Measurements from ENCODE around the gene TBC1D23. TPM values are rescaled to one million over a fixed set of nuclear protein-coding genes. Genes with fewer than 3 reads are reported as not detected.
"Not testable (repeated sequence)": the region's sequence is repeated elsewhere in the genome, so short reads cannot be mapped to it uniquely, and the experiment has no call there.

TBC1D23 gene
- total and polyA plus RNA-seq, 8 donors, result 7.0 to 79.5 (median 17.3) TPM

DNA sequence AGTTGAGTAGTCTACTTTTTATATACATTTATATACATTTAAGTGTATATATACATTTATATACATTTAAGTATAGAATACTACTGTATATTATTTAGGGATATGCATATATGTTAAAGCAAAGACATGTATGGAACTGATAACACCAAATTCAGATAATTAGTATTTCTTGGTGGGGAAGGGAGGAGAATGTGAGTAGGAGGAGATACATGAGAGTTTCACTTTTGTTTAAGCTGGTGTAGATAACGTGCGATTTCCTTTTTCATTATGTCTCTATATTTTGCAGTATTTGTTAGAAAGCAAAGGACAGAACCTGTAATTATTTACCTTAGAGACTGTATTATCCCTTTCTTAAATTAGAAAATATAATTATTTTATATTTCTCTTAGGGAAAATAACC is 57.1 kb downstream of the TBC1D23 start:
- TF ChIP-seq EP300 (IDR thresholded peaks at IDR 0.05) (no peak), CTCF (IDR thresholded peaks at IDR 0.05) (no peak), POLR2AphosphoS5 (IDR thresholded peaks at IDR 0.05) (no peak), POLR2A (IDR thresholded peaks at IDR 0.05) (no peak)
- Histone ChIP-seq H3K27me3 (no peaks in the 10 kb centered on the region), H3K27ac (no peak overlapping the region), H3K4me3 (no peak overlapping the region), H3K9me3 (no peaks in the 10 kb centered on the region), H3K4me1 (peaks cover 0 to 12% (median 2%) of the 10 kb centered on the region in 4 donors), H3K36me3 (peaks cover 9 to 59% (median 56%) of the 10 kb centered on the region in 4 donors)
- 67 to 79% (median 75%) methylated on average over 2 of the region's 2 CpGs for WGBS, 5 donors
- intact Hi-C loops (cut with DNase I; ENCODE audit: low total_unique reads), result no loop called here
- no peak for DNase-seq

GRCh38 chr3:100319951-100320350 is 59.2 kb downstream of the TBC1D23 start:
- no peak overlapping the region for H3K27ac ChIP-seq
- peaks cover 0 to 12% (median 2%) of the 10 kb centered on the region in 4 donors for H3K4me1 ChIP-seq
- intact Hi-C loops (cut with DNase I; ENCODE audit: low total_unique reads), result no loop called here
- no peak for TF ChIP-seq POLR2AphosphoS5 (IDR thresholded peaks at IDR 0.05)
- no peak for TF ChIP-seq POLR2A (IDR thresholded peaks at IDR 0.05)
- TF ChIP-seq CTCF (IDR thresholded peaks at IDR 0.05), result no peak
- no peak for TF ChIP-seq EP300 (IDR thresholded peaks at IDR 0.05)
- H3K27me3 ChIP-seq, result no peaks in the 10 kb centered on the region
- 87 to 98% (median 93%) methylated on average over 2 of the region's 2 CpGs for WGBS, 5 donors
- no peak overlapping the region for H3K4me3 ChIP-seq
- DNase-seq, result no peak
- peaks cover 9 to 67% (median 52%) of the 10 kb centered on the region in 4 donors for H3K36me3 ChIP-seq
- H3K9me3 ChIP-seq, result no peaks in the 10 kb centered on the region

DNA sequence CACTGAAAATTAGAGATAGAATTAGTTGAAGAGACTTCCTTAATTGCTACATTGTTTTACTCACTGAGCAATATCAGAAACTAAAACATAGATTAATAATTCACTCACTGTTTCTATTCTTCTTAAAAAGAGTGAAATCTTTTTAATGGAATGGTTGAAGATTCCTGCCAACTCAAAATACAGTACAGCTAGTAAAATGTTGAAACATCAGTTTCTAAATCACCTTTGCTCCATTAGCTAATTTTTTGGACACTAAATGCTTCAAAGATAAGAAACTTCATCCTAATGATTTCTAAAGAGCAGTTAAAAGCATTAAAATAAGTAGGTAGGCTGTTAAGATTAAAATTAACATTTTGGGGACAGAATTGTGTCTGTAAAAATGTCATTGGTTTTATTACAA is 63.3 kb downstream of the TBC1D23 start:
- Histone ChIP-seq H3K27me3 (no peaks in the 10 kb centered on the region), H3K9me3 (no peaks in the 10 kb centered on the region), H3K36me3 (peaks cover 9 to 54% (median 46%) of the 10 kb centered on the region in 4 donors), H3K27ac (no peak overlapping the region), H3K4me3 (no peak overlapping the region), H3K4me1 (no peaks in the 10 kb centered on the region)
- intact Hi-C loops (cut with DNase I; ENCODE audit: low total_unique reads), result no loop called here
- DNase-seq, result no peak
- no peak for TF ChIP-seq POLR2A (IDR thresholded peaks at IDR 0.05)
- no peak for TF ChIP-seq CTCF (IDR thresholded peaks at IDR 0.05)
- no peak for TF ChIP-seq EP300 (IDR thresholded peaks at IDR 0.05)

DNA sequence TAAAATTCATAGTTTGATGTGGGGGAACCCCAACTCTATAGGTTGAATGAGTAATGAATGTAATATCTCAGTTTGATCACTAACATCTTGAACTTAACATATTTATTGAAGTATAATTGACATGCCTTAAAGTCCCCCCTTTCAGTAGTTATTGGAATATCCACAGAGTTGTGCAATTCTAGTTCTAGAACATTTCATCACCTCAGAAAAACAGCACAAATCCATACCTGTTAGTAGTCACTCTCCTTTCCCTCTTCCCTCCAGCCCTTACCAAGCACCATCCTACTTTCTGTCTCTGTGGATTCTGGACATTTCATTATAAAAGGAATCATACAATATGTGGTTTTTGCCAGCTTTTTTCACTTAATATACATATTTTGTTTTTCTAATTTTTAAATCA is 65.0 kb downstream of the TBC1D23 start:
- H3K36me3 ChIP-seq, result peaks cover 0 to 38% (median 30%) of the 10 kb centered on the region in 4 donors

DNA sequence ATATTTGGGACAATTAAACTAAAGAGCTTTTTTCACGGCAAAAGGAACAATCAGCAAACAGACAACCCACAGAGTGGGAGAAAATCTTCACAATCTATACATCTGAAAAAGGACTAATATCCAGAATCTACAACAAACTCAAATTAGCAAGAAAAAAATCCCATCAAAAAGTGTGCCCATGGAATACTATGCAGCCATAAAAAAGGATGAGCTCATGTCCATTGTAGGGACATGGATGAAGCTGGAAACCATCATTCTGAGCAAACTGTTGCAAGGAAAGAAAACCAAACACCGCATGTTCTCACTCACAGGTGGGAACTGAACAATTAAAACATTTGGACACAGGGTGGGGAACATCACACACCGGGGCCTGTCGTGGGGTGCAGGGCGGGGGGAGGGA is 66.6 kb downstream of the TBC1D23 start:
- H3K4me1 ChIP-seq; H3K27ac ChIP-seq; intact Hi-C loops (cut with DNase I; ENCODE audit: low total_unique reads); DNase-seq; H3K27me3 ChIP-seq; H3K9me3 ChIP-seq; H3K4me3 ChIP-seq: not testable (repeated sequence)
- peaks cover 0 to 25% (median 17%) of the 10 kb centered on the region in 4 donors for H3K36me3 ChIP-seq
- 97 to 98% (median 97%) methylated on average over 5 of the region's 5 CpGs for WGBS, 5 donors

More for the DNA sequence above, 65.0 kb downstream of the TBC1D23 start:
- DNase-seq, result no peak
- intact Hi-C loops (cut with DNase I; ENCODE audit: low total_unique reads), result no loop called here
- Histone ChIP-seq H3K27ac (no peak overlapping the region), H3K9me3 (no peaks in the 10 kb centered on the region), H3K27me3 (no peaks in the 10 kb centered on the region), H3K4me1 (no peaks in the 10 kb centered on the region), H3K4me3 (no peak overlapping the region)
- TF ChIP-seq EP300 (IDR thresholded peaks at IDR 0.05), result no peak
- no peak for TF ChIP-seq POLR2AphosphoS5 (IDR thresholded peaks at IDR 0.05)
- TF ChIP-seq CTCF (IDR thresholded peaks at IDR 0.05), result no peak
- no peak for TF ChIP-seq POLR2A (IDR thresholded peaks at IDR 0.05)

All from stomach (tissue), 9 donors.